ENCODE measurements around the gene VPS8.
"Not testable (repeated sequence)": the region's sequence is repeated elsewhere in the genome, so short reads cannot be mapped to it uniquely, and the experiment has no call there.

Gene VPS8

GRCh38 chr3:184981071-184981470 is 169.1 kb downstream of the VPS8 start:
- DNase-seq (ENCODE audit: low read depth, low spot score), result no peak

- DNase-seq (ENCODE audit: low read depth, low spot score), result no peak
These were observed 170.1 kb downstream of the VPS8 start for GRCh38 chr3:184982076-184982475.

- no peak for DNase-seq (ENCODE audit: low read depth, low spot score)
These were observed 173.6 kb downstream of the VPS8 start for GRCh38 chr3:184985586-184985985.

- DNase-seq (ENCODE audit: low read depth, low spot score), result no peak
These were observed 174.5 kb downstream of the VPS8 start for GRCh38 chr3:184986366-184986889.

GRCh38 chr3:184993394-184993793 is 181.4 kb downstream of the VPS8 start:
- no peak for DNase-seq (ENCODE audit: low read depth, low spot score)

GRCh38 chr3:185003876-185004275 is 191.9 kb downstream of the VPS8 start:
- not testable (repeated sequence) for DNase-seq (ENCODE audit: low read depth, low spot score)

- DNase-seq (ENCODE audit: low read depth, low spot score), result no peak
These were observed 197.7 kb downstream of the VPS8 start for GRCh38 chr3:185009650-185010049.

GRCh38 chr3:185017584-185017983 is 205.6 kb downstream of the VPS8 start:
- not testable (repeated sequence) for DNase-seq (ENCODE audit: low read depth, low spot score)

- DNase-seq (ENCODE audit: low read depth, low spot score), result not testable (repeated sequence)
These were observed 206.0 kb downstream of the VPS8 start for GRCh38 chr3:185017996-185018395.

- DNase-seq (ENCODE audit: low read depth, low spot score), result no peak
These were observed 209.3 kb downstream of the VPS8 start for GRCh38 chr3:185021256-185021655.

- DNase-seq (ENCODE audit: low read depth, low spot score), result no peak
These were observed 212.4 kb downstream of the VPS8 start for GRCh38 chr3:185024406-185024805.

- DNase-seq (ENCODE audit: low read depth, low spot score), result no peak
These were observed 213.0 kb downstream of the VPS8 start for GRCh38 chr3:185024966-185025365.

- DNase-seq (ENCODE audit: low read depth, low spot score), result no peak
These were observed 216.2 kb downstream of the VPS8 start for GRCh38 chr3:185028121-185028520.

- no peak for DNase-seq (ENCODE audit: low read depth, low spot score)
These were observed 217.1 kb downstream of the VPS8 start for GRCh38 chr3:185029086-185029485.

GRCh38 chr3:185030399-185030798 is 218.4 kb downstream of the VPS8 start:
- no peak for DNase-seq (ENCODE audit: low read depth, low spot score)

GRCh38 chr3:185030951-185031350 is 219.0 kb downstream of the VPS8 start:
- no peak for DNase-seq (ENCODE audit: low read depth, low spot score)

- DNase-seq (ENCODE audit: low read depth, low spot score), result no peak
These were observed 225.8 kb downstream of the VPS8 start for GRCh38 chr3:185037801-185038200.

GRCh38 chr3:185040425-185040824 is 228.5 kb downstream of the VPS8 start:
- DNase-seq (ENCODE audit: low read depth, low spot score), result no peak

GRCh38 chr3:185041540-185041939 is 229.6 kb downstream of the VPS8 start:
- no peak for DNase-seq (ENCODE audit: low read depth, low spot score)

GRCh38 chr3:185042312-185043050 is 230.5 kb downstream of the VPS8 start:
- no peak for DNase-seq (ENCODE audit: low read depth, low spot score)

- DNase-seq (ENCODE audit: low read depth, low spot score), result no peak
These were observed 234.2 kb downstream of the VPS8 start for GRCh38 chr3:185046164-185046515.

GRCh38 chr3:185046603-185047002 is 234.6 kb downstream of the VPS8 start:
- DNase-seq (ENCODE audit: low read depth, low spot score), result no peak

- DNase-seq (ENCODE audit: low read depth, low spot score), result no peak
These were observed 237.7 kb downstream of the VPS8 start for GRCh38 chr3:185049710-185050109.

GRCh38 chr3:185051801-185052200 is 239.8 kb downstream of the VPS8 start:
- no peak for DNase-seq (ENCODE audit: low read depth, low spot score)

Measured in activated CD4-positive, CD25-positive, alpha-beta regulatory T cell treated with anti-CD3 and anti-CD28 coated beads, Interleukin-2, amount 50 U/mL, for 16 hours (primary cell).